ENCODE measurements around the gene FAM168B.
"Not testable (repeated sequence)": the region's sequence is repeated elsewhere in the genome, so short reads cannot be mapped to it uniquely, and the experiment has no call there.

The FAM168B gene

GRCh38 chr2:131093006-131093695, at the start of gene FAM168B:
Gene FAM168B, minus strand, starts transcription at chr2:131093460. Its CDS starts 10,814 bp downstream, at chr2:131082646.
- peak; percentile 77 to 87 for DNase-seq (ENCODE audit: low read depth in 1 of 2, low spot score in 1 of 2)

DNA sequence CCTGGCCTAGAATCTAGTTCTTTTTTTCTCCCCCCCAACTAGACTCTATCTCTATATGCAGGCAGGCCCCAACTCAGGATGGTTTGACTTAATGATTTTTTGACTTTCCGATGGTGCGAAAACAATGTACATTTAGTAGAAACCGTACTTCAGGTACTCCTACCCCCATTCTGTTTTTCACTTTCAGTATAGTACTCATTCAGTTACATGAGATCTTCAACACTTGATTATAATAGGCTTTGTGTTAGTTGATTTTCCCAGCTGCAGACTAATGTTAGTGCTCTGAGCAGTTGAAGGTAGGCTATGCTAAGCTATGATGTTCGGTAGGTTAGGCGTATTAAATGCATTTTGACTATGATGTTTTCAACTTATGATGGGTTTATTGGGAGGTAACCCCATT, 49.6 kb upstream of the FAM168B start:
- no peak for DNase-seq (ENCODE audit: low read depth in 1 of 2, low spot score in 1 of 2)

GRCh38 chr2:131140581-131140980, 47.3 kb upstream of the FAM168B start:
- no peak for DNase-seq (ENCODE audit: low read depth in 1 of 2, low spot score in 1 of 2)

DNA sequence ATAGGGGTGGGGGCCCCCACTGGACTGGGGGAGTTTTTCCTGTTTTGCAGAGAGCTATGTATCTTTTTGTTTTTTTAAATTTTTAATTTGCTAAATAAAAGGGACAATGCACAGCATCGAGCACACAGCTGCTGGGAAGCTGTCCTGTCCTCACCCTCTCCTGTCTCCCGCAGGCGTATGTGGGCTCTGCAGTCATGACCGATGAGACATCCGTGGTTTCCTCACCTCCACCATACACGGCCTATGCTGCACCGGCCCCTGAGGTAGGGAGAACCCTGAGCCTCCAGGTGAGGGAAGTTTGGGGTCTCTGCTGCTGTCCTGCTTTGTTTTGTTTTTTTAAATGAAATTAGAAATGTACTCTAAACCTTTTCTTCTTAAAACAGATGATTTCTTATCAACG, 39.5 kb upstream of the FAM168B start:
- DNase-seq (ENCODE audit: low read depth in 1 of 2, low spot score in 1 of 2): no peak

DNA sequence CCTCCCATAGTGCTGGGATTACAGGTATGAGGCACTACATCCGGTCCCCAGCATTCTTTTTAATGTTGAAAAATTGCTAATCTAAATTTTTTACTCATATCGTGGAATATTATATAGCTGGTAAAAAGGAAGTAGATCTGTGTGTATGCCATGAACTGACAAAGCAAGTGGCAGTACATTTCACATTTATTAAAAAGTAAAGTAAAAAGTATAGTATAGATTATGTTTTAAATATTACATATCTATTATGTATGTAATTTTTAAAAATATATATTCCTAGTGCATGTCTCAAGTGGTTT, 37.0 kb upstream of the FAM168B start:
- no peak for DNase-seq (ENCODE audit: low read depth in 1 of 2, low spot score in 1 of 2)

DNA sequence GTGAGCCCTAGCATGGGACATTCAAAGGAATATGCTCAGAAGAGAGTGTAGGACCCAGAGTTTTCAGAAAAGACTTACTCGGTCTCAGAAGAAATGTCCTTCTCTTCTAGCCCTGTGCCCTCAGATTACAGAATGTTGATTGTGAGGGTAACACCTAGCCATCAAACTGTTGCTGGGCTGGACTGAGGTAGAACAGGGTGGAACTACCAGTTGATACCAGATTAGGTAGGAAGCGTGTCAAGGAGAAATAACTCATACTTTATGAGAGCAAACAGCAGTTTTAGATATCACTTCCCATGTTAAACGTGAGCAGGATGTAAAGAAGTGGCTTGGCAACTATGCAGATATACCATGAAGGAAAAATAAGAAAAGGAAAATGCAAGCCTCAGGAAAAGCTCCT, 34.7 kb upstream of the FAM168B start:
- DNase-seq (ENCODE audit: low read depth in 1 of 2, low spot score in 1 of 2): no peak

DNA sequence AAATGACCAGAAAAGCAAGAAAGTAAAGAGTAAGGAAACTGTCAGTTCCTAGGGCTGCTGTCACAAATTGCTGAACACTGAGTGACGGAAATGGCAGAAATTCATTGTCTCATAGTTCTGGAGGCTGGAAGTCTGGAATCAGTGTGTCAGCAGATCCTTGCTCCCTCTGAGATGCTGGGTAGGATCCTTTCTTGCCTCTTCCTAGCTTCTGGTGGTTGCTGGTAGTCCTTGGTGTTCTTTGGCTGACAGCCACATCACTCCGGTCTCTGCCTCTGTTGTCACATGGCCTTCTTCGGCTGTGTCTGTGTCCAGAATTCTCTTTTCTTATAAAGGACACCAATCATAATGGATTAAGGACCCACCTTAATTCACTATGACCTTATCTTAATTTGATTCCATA, 33.8 kb upstream of the FAM168B start:
- no peak for DNase-seq (ENCODE audit: low read depth in 1 of 2, low spot score in 1 of 2)

DNA sequence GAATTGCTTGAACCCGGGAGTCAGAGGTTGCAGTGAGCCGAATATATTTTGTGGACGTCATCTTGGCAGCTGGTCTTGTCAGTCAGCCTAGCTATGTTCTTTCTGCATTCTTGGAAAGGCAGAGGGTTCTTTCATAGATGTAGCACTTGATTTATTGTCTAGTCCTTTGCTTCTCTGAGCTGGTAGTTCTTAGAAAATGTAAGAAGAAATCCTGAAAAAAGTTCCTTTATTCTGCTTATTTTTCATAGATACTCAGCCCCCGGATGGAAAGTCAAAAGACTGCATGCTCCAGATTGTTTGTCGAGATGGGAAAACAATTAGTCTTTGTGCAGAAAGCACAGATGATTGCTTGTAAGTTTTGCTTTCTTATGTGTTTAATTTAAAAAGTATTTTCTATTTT, 33.2 kb upstream of the FAM168B start:
- DNase-seq (ENCODE audit: low read depth in 1 of 2, low spot score in 1 of 2): no peak

GRCh38 chr2:131125195-131125757, 32.0 kb upstream of the FAM168B start:
- no peak for DNase-seq (ENCODE audit: low read depth in 1 of 2, low spot score in 1 of 2)

- no peak for DNase-seq (ENCODE audit: low read depth in 1 of 2, low spot score in 1 of 2)
These were observed 29.9 kb upstream of the FAM168B start for GRCh38 chr2:131123192-131123591.

GRCh38 chr2:131122496-131122895, 29.2 kb upstream of the FAM168B start:
- no peak for DNase-seq (ENCODE audit: low read depth in 1 of 2, low spot score in 1 of 2)

DNA sequence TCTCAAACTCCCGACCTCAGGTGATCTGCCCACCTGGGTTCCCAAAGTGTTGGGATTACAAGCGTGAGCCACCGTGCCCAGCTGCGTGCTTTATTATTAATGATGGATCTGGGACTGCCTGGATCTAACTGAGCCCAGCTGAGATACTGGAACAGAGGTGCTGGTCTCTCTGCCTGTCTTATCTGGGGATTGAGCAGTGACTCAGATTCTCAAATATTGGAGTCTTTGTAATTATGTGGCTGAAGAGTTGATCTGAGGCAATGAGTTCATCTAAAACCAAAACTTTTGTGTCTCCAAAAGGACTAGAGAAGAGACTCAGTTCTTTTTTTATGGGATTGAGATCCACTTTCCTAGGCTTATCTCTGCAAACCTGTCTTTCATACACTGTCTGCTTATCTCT, 28.2 kb upstream of the FAM168B start:
- DNase-seq (ENCODE audit: low read depth in 1 of 2, low spot score in 1 of 2): no peak

GRCh38 chr2:131120815-131121317, 27.6 kb upstream of the FAM168B start:
- no peak for DNase-seq (ENCODE audit: low read depth in 1 of 2, low spot score in 1 of 2)

DNA sequence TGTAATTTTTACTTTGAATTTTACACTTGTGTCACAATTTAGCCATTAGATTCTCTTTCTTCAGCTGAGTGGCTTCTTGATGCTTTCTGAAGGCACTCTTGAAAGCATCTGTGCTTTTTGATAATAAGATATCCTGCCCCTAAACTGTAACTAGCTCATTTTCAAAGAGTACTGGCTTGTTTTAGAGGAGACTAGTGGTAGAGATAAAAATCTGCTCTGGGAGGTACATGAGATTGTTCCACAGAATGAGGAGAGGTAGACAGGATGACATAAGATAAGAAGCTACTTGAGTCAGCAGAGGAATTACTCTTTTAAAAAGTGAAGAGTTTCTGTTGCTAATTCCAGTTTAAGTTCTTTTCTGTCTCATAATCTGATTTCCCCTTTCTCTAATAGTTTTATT, 22.5 kb upstream of the FAM168B start:
- DNase-seq (ENCODE audit: low read depth in 1 of 2, low spot score in 1 of 2): no peak

GRCh38 chr2:131114950-131115349, 21.7 kb upstream of the FAM168B start:
- not testable (repeated sequence) for DNase-seq (ENCODE audit: low read depth in 1 of 2, low spot score in 1 of 2)

- DNase-seq (ENCODE audit: low read depth in 1 of 2, low spot score in 1 of 2): no peak
These were observed 20.4 kb upstream of the FAM168B start for GRCh38 chr2:131113566-131114227.

DNA sequence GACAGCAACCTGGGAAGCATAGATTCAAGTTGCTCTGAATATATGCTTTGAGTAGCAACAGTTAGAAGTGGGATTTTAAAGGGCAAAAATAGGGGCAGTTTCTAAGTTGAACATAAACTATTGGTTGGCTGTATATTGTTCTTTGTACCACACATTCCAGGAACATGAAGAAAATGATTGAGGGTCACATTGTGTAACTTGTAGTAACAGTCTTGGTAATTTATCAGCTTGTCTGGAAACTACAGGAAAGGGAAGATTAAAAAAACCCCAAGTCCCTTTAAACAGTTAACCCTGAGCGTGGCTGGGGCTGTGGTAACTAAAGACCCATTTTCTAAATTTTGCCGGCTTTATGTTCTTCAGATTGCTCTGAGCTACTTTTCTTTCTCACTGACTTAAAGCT, 19.3 kb upstream of the FAM168B start:
- DNase-seq (ENCODE audit: low read depth in 1 of 2, low spot score in 1 of 2): no peak

- DNase-seq (ENCODE audit: low read depth in 1 of 2, low spot score in 1 of 2): peak in 1 of 2 donors; percentile 13
These were observed 12.9 kb upstream of the FAM168B start for GRCh38 chr2:131105950-131106801.

DNA sequence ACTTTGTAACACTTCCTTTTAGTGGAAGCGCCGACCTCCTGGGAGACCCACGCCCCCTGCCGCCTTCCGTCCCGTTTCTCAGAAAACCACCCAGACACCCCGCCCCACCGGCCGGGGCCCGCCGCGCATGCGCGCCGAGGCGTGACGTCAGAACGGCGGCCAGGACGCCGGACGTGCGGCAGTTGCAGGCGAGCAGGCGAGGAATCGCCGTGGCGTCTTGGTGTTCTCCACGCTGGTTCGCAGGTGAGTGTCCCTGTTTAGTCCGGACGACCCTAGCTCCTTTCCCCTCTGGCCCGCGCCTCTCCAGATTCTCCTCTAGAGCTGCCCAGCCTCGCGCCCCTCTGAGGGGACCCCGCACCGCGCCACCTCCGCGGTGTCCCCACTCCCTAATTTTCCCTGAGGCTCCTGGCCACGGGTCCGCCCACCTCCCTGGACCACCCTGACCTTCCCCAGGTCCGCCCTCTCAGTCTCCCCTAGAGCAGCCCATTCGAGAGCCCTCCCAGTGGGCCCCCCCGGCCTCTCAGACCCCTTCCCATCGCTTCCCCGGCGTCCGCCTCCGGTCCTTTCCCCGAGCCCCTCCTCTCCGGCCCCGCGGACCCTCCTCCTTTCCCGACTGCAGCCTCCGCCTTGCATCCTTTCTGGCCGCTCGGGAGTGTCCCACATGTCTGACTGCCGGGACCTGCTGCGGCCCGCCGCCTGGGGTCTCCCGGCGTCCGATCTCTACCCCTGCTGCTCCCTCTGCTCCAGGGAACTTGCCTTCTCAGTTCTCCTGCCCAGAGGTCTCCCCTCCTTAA, 12.1 kb upstream of the FAM168B start, which contains the start of gene PLEKHB2:
Gene PLEKHB2 (plus strand): TSS at position 181 of the 794 bp plus-strand sequence. CDS start 15,606 bp downstream, outside the sequence.
- peak; percentile 84 to 90 for DNase-seq (ENCODE audit: low read depth in 1 of 2, low spot score in 1 of 2)

DNA sequence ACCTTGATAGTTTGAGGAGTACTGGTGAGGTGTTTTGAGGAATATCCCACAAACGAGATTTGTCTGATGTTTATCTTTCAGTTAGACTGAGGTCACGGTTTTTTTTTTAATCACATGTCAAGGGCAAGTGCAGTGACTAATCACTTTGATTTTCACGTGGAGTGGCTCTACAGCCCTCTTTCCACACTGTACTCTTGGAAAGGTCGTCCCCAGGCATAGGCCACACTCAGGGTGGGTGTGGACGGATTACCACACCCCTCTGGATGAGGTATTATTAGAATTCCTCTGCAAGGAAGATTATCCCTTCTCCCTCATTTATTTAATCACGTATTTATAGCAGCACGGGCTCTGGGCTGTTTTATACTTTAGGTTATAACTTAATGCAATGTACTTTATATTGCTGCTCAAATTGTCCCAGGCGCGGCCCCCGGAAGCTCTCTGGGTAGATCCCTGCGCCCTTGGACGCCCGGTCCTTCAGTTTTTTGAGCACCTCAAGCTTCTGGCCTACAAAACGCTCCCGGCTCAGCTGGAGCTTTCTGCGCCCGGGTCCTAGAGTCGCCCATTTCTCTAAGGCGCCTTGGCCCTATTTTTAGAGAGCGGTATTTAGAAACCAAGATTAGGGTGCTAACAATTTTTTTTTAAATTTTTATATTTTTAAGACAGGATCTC, 11.4 kb upstream of the FAM168B start:
- DNase-seq (ENCODE audit: low read depth in 1 of 2, low spot score in 1 of 2): peak in 1 of 2 donors; percentile 26

Data from activated T-helper 1 cell treated with anti-CD3 and anti-CD28 coated beads, Interleukin-2, amount 50 U/mL, for 16 hours (primary cell).